NCI-H2107 treated with DMSO at 0.1 percent for 48 hours (cell line): ENCODE measurements around the gene PRMT3.
A peak's percentile ranks its signal among the peaks of the same experiment; 100 is the strongest.
"Not testable (repeated sequence)": the region's sequence is repeated elsewhere in the genome, so short reads cannot be mapped to it uniquely, and the experiment has no call there.

Experiments
- DNase-seq: peaks from one replicate; lab custom pipeline; 2025; ENCODE audit not compliant: unreplicated experiment; lab: John Stamatoyannopoulos, UW

Gene PRMT3

GRCh38 chr11:20373568-20374209, 13.8 kb upstream of the PRMT3 start:
- no peak for DNase-seq

GRCh38 chr11:20374741-20375300, 12.7 kb upstream of the PRMT3 start:
- DNase-seq: no peak

- no peak for DNase-seq
Measured at GRCh38 chr11:20376162-20376730, 11.3 kb upstream of the PRMT3 start.

GRCh38 chr11:20385996-20386395, 1.5 kb upstream of the PRMT3 start:
- DNase-seq: not testable (repeated sequence)

GRCh38 chr11:20388096-20389055, 860 bp downstream of the PRMT3 start:
- peak; percentile 35 for DNase-seq

- peak; percentile 67 for DNase-seq
Measured at GRCh38 chr11:20397281-20397680, 9.8 kb downstream of the PRMT3 start.

- no peak for DNase-seq
Measured at GRCh38 chr11:20399498-20399897, 12.0 kb downstream of the PRMT3 start.

- DNase-seq: no peak
Measured at GRCh38 chr11:20403059-20403458, 15.5 kb downstream of the PRMT3 start.

GRCh38 chr11:20406484-20406883, 19.0 kb downstream of the PRMT3 start:
- no peak for DNase-seq

- DNase-seq: no peak
Measured at GRCh38 chr11:20407344-20407743, 19.8 kb downstream of the PRMT3 start.

GRCh38 chr11:20415432-20415831, 27.9 kb downstream of the PRMT3 start:
- DNase-seq: no peak

- no peak for DNase-seq
Measured at GRCh38 chr11:20417771-20418170, 30.3 kb downstream of the PRMT3 start.

GRCh38 chr11:20421946-20422345, 34.4 kb downstream of the PRMT3 start:
- no peak for DNase-seq

- DNase-seq: no peak
Measured at GRCh38 chr11:20429216-20429615, 41.7 kb downstream of the PRMT3 start.

GRCh38 chr11:20438637-20439036, 51.1 kb downstream of the PRMT3 start:
- DNase-seq: no peak

- peak; percentile 3 for DNase-seq
Measured at GRCh38 chr11:20443596-20443995, 56.1 kb downstream of the PRMT3 start.

GRCh38 chr11:20444535-20444934, 57.0 kb downstream of the PRMT3 start:
- peak; percentile 5 for DNase-seq

- no peak for DNase-seq
Measured at GRCh38 chr11:20448834-20449233, 61.3 kb downstream of the PRMT3 start.

GRCh38 chr11:20450829-20451228, 63.3 kb downstream of the PRMT3 start:
- DNase-seq: no peak

- DNase-seq: no peak
Measured at GRCh38 chr11:20451568-20451967, 64.1 kb downstream of the PRMT3 start.

GRCh38 chr11:20452585-20452984, 65.1 kb downstream of the PRMT3 start:
- no peak for DNase-seq
